ENCODE measurements around the gene EMP3.

DNA sequence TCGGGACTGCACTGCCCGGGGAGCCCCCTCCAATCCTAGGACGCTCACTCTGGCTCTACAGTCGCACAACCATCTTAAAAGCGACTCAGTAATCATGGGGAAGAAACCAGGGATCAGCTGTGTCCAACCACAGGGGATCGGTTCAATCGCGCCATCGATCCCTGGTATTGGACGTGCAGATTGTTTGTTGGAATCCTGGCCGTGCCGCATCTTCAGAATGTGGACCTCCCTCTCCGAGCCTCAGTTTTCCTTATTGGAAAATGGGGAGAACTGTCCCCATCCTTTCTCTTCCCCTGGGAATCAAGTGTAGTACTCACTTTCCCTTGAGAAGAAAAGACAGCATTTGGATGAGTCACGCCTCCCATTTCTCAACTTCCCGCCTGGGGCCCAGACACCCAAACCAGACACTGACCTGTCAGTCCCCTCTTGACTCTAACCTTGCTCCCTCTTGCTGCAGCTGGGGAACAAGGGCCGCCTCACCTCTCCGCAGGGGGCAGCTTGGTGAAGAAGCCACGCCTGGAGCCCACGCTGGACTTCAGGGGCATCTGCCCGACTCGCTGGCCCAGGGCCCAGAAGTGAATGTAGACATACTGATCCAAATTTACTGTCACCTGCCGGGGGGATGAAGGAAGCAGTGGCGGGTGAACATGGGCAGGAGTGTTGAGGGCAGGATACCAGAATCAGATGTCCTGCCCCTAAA is 17.6 kb downstream of the EMP3 start:
- TF ChIP-seq CTCF (IDR thresholded peaks at IDR 0.05) (no peak), ZNF263 (CRISPR knock-in tag; IDR thresholded peaks at IDR 0.05; ENCODE audit: low read depth) (no peak), ETV6 (CRISPR knock-in tag; IDR thresholded peaks at IDR 0.05) (no peak), CREM (CRISPR knock-in tag; IDR thresholded peaks at IDR 0.05) (no peak), ZNF396 (CRISPR knock-in tag; IDR thresholded peaks at IDR 0.05; ENCODE audit: borderline replicate concordance) (no peak), NR2C2 (CRISPR knock-in tag; IDR thresholded peaks at IDR 0.05) (no peak), FOXK1 (CRISPR knock-in tag; IDR thresholded peaks at IDR 0.05) (no peak), SP1 (CRISPR knock-in tag; conservative IDR thresholded peaks at IDR 0.05) (no peak), ATF3 (CRISPR knock-in tag; conservative IDR thresholded peaks at IDR 0.05) (no peak), FOXP4 (CRISPR knock-in tag; IDR thresholded peaks at IDR 0.05) (no peak), ZNF232 (CRISPR knock-in tag; IDR thresholded peaks at IDR 0.05) (no peak), ESRRA (CRISPR knock-in tag; IDR thresholded peaks at IDR 0.05; ENCODE audit: borderline replicate concordance) (no peak)
- TF ChIP-seq, protein P1, sequence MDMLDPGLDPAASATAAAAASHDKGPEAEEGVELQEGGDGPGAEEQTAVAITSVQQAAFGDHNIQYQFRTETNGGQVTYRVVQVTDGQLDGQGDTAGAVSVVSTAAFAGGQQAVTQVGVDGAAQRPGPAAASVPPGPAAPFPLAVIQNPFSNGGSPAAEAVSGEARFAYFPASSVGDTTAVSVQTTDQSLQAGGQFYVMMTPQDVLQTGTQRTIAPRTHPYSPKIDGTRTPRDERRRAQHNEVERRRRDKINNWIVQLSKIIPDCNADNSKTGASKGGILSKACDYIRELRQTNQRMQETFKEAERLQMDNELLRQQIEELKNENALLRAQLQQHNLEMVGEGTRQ (CRISPR knock-in tag; IDR thresholded peaks at IDR 0.05), result no peak
- TF ChIP-seq, protein P2, sequence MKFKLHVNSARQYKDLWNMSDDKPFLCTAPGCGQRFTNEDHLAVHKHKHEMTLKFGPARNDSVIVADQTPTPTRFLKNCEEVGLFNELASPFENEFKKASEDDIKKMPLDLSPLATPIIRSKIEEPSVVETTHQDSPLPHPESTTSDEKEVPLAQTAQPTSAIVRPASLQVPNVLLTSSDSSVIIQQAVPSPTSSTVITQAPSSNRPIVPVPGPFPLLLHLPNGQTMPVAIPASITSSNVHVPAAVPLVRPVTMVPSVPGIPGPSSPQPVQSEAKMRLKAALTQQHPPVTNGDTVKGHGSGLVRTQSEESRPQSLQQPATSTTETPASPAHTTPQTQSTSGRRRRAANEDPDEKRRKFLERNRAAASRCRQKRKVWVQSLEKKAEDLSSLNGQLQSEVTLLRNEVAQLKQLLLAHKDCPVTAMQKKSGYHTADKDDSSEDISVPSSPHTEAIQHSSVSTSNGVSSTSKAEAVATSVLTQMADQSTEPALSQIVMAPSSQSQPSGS (CRISPR knock-in tag; IDR thresholded peaks at IDR 0.05; ENCODE audit: borderline replicate concordance, low read depth), result no peak

Data from WTC11 (cell line).